Activated CD4-positive, alpha-beta T cell treated with anti-CD3 and anti-CD28 coated beads, Interleukin-2, amount 10 ng/mL, durations not matched to agents 7 days and 5 days (primary cell): ENCODE measurements around the gene NLRC5. TPM values are rescaled to one million over a fixed set of nuclear protein-coding genes. Genes with fewer than 3 reads are reported as not detected.

Source experiments
- CTCF ChIA-PET: fragments of 350-600 bp; sonication (Branson Sonifier 250); formaldehyde crosslinking; loops from one replicate; lab custom pipeline; 2021; ENCODE audit warnings: antibody characterized with exemption; lab: Charles Lee
- POLR2A ChIA-PET: fragments of 350-600 bp; sonication (Branson Sonifier 250); formaldehyde crosslinking; loops from one replicate; lab custom pipeline; 2021; ENCODE audit warnings: antibody characterized with exemption; lab: Charles Lee
- DNase-seq: peaks from one replicate; pipeline ENCODE4 v3.0.0-alpha.2; 2020
- H3K27ac Mint-ChIP-seq: one replicate; pipeline ENCODE4 v1.8.0; 2021; ENCODE audit warnings: mild to moderate bottlenecking, moderate library complexity, mixed read lengths
- H3K27me3 Mint-ChIP-seq: one replicate; pipeline ENCODE4 v1.8.0; 2021; ENCODE audit warnings: mixed read lengths
- H3K36me3 Mint-ChIP-seq: one replicate; pipeline ENCODE4 v1.8.0; 2021; ENCODE audit warnings: low read depth, mixed read lengths
- H3K4me1 Mint-ChIP-seq: one replicate; pipeline ENCODE4 v1.8.0; 2021; ENCODE audit warnings: mixed read lengths
- H3K4me3 Mint-ChIP-seq: one replicate; pipeline ENCODE4 v1.8.0; 2021; ENCODE audit warnings: mild to moderate bottlenecking, moderate library complexity, mixed read lengths
- H3K9me3 Mint-ChIP-seq: one replicate; pipeline ENCODE4 v1.8.0; 2021; ENCODE audit warnings: mixed read lengths
- total RNA-seq, 2 experiments: library from RNA; stranded (reverse); gene quantifications; one replicate each; pipeline ENCODE4 v1.2.3, GENCODE V29; 2021

The NLRC5 gene
- total RNA-seq, 2 experiments from 2014 or later: 428 to 468 TPM

DNA sequence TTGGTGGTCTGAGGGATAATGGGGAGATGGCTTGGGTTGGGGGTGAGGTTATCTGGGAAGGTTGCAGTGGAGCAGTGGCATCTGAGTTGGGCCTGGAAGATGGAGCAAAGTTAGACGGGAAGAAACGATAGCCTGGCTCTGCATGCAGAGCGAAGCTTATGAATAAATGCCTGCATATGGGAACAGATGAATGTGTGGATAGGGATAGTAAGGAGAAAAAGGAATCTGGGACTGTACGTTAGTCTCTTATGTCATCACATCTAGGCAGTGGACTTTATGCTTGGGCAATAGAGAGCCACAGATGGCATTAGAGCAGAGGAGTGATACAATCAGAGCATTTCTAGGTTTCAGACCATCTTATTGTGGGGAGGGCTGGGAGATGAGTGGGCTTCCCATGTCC is 136.0 kb downstream of the NLRC5 start:
- Mint-ChIP-seq H3K27ac (no peak overlapping the region), H3K4me3 (no peak overlapping the region), H3K9me3 (peaks cover 3% of the 10 kb centered on the region), H3K27me3 (no peaks in the 10 kb centered on the region), H3K4me1 (peaks cover 65% of the 10 kb centered on the region), H3K36me3 (peaks cover 6% of the 10 kb centered on the region)
- CTCF ChIA-PET: interaction anchor here (1.4 kb wide), 1 partner anchor 17 kb away, joined by 3 read pairs; no protein-coding TSS in a partner anchor
- DNase-seq: no peak
- POLR2A ChIA-PET: no interaction called here

GRCh38 chr16:57125969-57126368 is 136.6 kb downstream of the NLRC5 start:
- H3K27me3 Mint-ChIP-seq: no peaks in the 10 kb centered on the region
- H3K9me3 Mint-ChIP-seq: peaks cover 3% of the 10 kb centered on the region
- H3K36me3 Mint-ChIP-seq: peaks cover 6% of the 10 kb centered on the region
- DNase-seq: no peak
- ChIA-PET CTCF (interaction anchor here (0.8 to 3.2 kb wide), 5 partner anchors 10 to 33 kb away, joined by 3 to 12 read pairs (median 3); partner anchors contain the start of gene CPNE2), POLR2A (no interaction called here)
- H3K4me1 Mint-ChIP-seq: peaks cover 71% of the 10 kb centered on the region
- peak overlapping the region; percentile 31 for H3K27ac Mint-ChIP-seq
- H3K4me3 Mint-ChIP-seq: no peak overlapping the region

- H3K36me3 Mint-ChIP-seq: peaks cover 6% of the 10 kb centered on the region
- ChIA-PET CTCF (interaction anchor here (0.8 to 3.2 kb wide), 8 partner anchors 10 to 161 kb away, joined by 3 to 12 read pairs (median 3); partner anchors contain the start of gene CPNE2), POLR2A (no interaction called here)
- DNase-seq: no peak
- no peak overlapping the region for H3K4me3 Mint-ChIP-seq
- no peaks in the 10 kb centered on the region for H3K27me3 Mint-ChIP-seq
- H3K27ac Mint-ChIP-seq: peak overlapping the region; percentile 31
- peaks cover 75% of the 10 kb centered on the region for H3K4me1 Mint-ChIP-seq
- peaks cover 3% of the 10 kb centered on the region for H3K9me3 Mint-ChIP-seq
These were observed 137.1 kb downstream of the NLRC5 start for GRCh38 chr16:57126411-57126810.

- Mint-ChIP-seq H3K27ac (peak overlapping the region; percentile 68), H3K27me3 (no peaks in the 10 kb centered on the region), H3K4me1 (peaks cover 82% of the 10 kb centered on the region), H3K36me3 (peaks cover 6% of the 10 kb centered on the region), H3K9me3 (peaks cover 3% of the 10 kb centered on the region), H3K4me3 (no peak overlapping the region)
- no peak for DNase-seq
- POLR2A ChIA-PET: no interaction called here
- CTCF ChIA-PET: interaction anchor here (0.5 to 3.2 kb wide), 10 partner anchors 8 to 443 kb away, joined by 3 to 12 read pairs (median 3); partner anchors contain the start of gene CPNE2
These were observed 137.8 kb downstream of the NLRC5 start for GRCh38 chr16:57127037-57127763.

DNA sequence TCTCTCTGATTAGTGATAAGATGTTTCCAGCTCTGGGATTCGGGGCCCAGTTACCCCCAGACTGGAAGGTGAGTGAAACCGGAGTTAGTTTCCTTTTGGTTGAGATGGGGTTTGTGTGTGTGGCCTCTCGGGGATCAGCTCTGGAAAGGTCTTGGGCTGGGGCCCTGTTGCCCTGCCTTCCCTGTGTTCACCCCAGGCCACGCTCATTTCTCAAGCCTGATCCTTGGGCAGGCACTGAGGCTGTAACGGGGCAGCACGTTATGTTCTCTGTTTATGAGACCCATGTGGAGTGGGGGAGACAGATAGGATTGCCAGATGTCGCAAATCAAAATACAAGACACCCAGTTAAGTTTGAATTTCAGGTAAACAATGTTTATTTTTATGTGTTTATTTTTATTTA is 138.5 kb downstream of the NLRC5 start:
- Mint-ChIP-seq H3K9me3 (peaks cover 3% of the 10 kb centered on the region), H3K36me3 (peaks cover 6% of the 10 kb centered on the region), H3K4me1 (peaks cover 86% of the 10 kb centered on the region), H3K27me3 (no peaks in the 10 kb centered on the region), H3K27ac (peak overlapping the region; percentile 68), H3K4me3 (no peak overlapping the region)
- CTCF ChIA-PET: interaction anchor here (0.5 to 3.2 kb wide), 5 partner anchors 8 to 444 kb away, joined by 3 to 12 read pairs (median 4); partner anchors contain the start of gene CPNE2
- DNase-seq: no peak
- POLR2A ChIA-PET: no interaction called here

DNA sequence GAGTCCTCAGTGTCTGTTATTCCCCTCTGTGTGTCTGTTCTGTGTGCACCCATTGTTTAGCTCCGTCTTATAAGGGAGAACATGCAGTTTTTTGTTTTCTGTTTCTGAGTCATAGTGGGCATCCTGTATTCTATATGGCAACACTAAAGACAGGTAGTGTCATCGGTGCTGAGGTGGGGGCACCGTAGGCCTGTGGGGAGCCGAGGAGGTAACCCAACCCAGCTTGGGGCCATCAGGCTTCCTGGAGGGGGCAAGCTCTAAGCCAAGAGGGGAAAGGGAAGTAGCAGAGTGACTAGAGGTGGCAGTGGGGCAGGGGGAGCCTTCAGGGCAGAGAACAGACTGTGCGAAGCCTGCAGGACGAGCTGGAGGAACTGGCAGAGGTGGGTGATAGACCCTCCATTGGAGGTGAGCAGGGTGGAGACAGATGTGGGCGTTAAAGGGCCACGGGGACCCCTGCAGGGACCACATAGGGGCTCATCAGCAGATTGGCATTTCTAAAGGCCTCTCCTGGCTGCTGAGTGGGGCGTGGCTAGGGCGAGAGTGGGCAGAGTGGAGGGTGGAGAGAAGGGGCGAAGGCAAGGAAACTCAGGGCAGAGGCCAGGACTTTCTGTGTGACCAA is 139.5 kb downstream of the NLRC5 start:
- H3K4me1 Mint-ChIP-seq: peaks cover 85% of the 10 kb centered on the region
- DNase-seq: peak; percentile 52
- peaks cover 3% of the 10 kb centered on the region for H3K9me3 Mint-ChIP-seq
- H3K36me3 Mint-ChIP-seq: peaks cover 6% of the 10 kb centered on the region
- ChIA-PET CTCF (interaction anchor here (0.7 to 3.2 kb wide), 3 partner anchors 10 to 36 kb away, joined by 3 to 12 read pairs (median 3); partner anchors contain the start of gene CPNE2), POLR2A (interaction anchor here (0.5 to 1.1 kb wide), 3 partner anchors 13 to 267 kb away, joined by 3 read pairs; no protein-coding TSS in a partner anchor)
- H3K4me3 Mint-ChIP-seq: peak overlapping the region; percentile 9
- peak overlapping the region; percentile 88 for H3K27ac Mint-ChIP-seq
- no peaks in the 10 kb centered on the region for H3K27me3 Mint-ChIP-seq

GRCh38 chr16:57130950-57131321 is 141.6 kb downstream of the NLRC5 start:
- Mint-ChIP-seq H3K9me3 (peaks cover 1% of the 10 kb centered on the region), H3K36me3 (peaks cover 6% of the 10 kb centered on the region), H3K4me3 (no peak overlapping the region), H3K4me1 (peaks cover 88% of the 10 kb centered on the region), H3K27ac (peak overlapping the region; percentile 59), H3K27me3 (no peaks in the 10 kb centered on the region)
- ChIA-PET POLR2A (no interaction called here), CTCF (interaction anchor here (1.0 to 2.0 kb wide), 2 partner anchors 17 to 18 kb away, joined by 3 to 5 read pairs; no protein-coding TSS in a partner anchor)
- DNase-seq: no peak

DNA sequence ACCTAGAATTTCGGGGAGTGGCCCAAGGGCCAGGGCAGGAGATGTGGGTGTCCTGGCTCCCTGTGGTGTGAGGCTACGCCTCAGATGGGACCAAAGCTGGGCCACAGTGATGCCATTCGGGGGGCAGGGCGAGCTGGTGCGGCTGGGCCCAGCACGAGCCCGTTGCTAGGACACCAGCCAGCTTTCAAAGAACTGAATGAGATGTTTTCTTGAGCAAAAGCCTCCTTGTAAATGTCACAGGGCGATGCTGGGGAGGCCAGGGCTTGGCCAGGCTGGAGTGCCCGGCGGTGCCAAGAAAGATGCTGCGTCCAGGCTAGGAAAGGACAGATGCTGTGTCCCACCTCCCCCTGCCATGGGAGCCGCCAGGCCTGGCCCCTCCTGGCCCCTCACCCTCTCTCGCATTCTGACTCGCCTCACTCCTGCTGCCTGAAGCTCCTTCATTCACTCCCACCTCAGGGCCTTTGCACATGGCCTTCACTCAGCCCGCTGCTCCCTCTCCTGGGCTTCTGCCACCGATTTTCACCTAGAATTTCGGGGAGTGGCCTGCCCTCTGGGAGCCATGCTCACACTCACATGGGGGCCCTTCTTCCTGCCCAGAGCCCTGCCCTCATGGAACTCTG is 142.1 kb downstream of the NLRC5 start:
- no peaks in the 10 kb centered on the region for H3K9me3 Mint-ChIP-seq
- no peak for DNase-seq
- H3K27ac Mint-ChIP-seq: peak overlapping the region; percentile 71
- peaks cover 88% of the 10 kb centered on the region for H3K4me1 Mint-ChIP-seq
- ChIA-PET POLR2A (no interaction called here), CTCF (interaction anchor here (1.0 to 2.0 kb wide), 2 partner anchors 17 kb away, joined by 3 to 5 read pairs; no protein-coding TSS in a partner anchor)
- H3K27me3 Mint-ChIP-seq: no peaks in the 10 kb centered on the region
- peaks cover 6% of the 10 kb centered on the region for H3K36me3 Mint-ChIP-seq
- no peak overlapping the region for H3K4me3 Mint-ChIP-seq

- CTCF ChIA-PET: interaction anchor here (2.0 kb wide), 1 partner anchor 18 kb away, joined by 5 read pairs; no protein-coding TSS in a partner anchor
- no peak overlapping the region for H3K4me3 Mint-ChIP-seq
- H3K9me3 Mint-ChIP-seq: no peaks in the 10 kb centered on the region
- H3K27ac Mint-ChIP-seq: peak overlapping the region; percentile 62
- no peaks in the 10 kb centered on the region for H3K27me3 Mint-ChIP-seq
- peaks cover 6% of the 10 kb centered on the region for H3K36me3 Mint-ChIP-seq
- H3K4me1 Mint-ChIP-seq: peaks cover 79% of the 10 kb centered on the region
- no peak for DNase-seq
- POLR2A ChIA-PET: no interaction called here
These were observed 143.1 kb downstream of the NLRC5 start for GRCh38 chr16:57132470-57132869.

- ChIA-PET POLR2A (no interaction called here), CTCF (interaction anchor here (3.6 kb wide), 1 partner anchor 11 kb away, joined by 13 read pairs; no protein-coding TSS in a partner anchor)
- Mint-ChIP-seq H3K9me3 (no peaks in the 10 kb centered on the region), H3K36me3 (peaks cover 2% of the 10 kb centered on the region), H3K27ac (peak overlapping the region; percentile 71), H3K4me3 (no peak overlapping the region), H3K4me1 (peaks cover 75% of the 10 kb centered on the region), H3K27me3 (no peaks in the 10 kb centered on the region)
- no peak for DNase-seq
These were observed 143.7 kb downstream of the NLRC5 start for GRCh38 chr16:57133031-57133430.
